ENCODE results near the gene ARID2. TPM values are rescaled to one million over a fixed set of nuclear protein-coding genes. Genes with fewer than 3 reads are reported as not detected.

ARID2 gene
- polyA plus RNA-seq, 1 experiment = 18.5 TPM

GRCh38 chr12:45781080-45781479, 51.6 kb downstream of the ARID2 start:
- CTCF ChIA-PET = no interaction called here
- POLR2A ChIA-PET = no interaction called here
- Histone ChIP-seq H3K4me3 (ENCODE audit: low read depth, low read length) (no peak overlapping the region), H3K9me3 (ENCODE audit: control insufficient read depth, insufficient read depth, low read length) (no peaks in the 10 kb centered on the region), H3K27me3 (ENCODE audit: control insufficient read depth, insufficient read depth, low read length) (no peaks in the 10 kb centered on the region), H3K27ac (ENCODE audit: low read depth, low read length) (no peak overlapping the region)
- no peak for DNase-seq (ENCODE audit: low read depth, low spot score)
- no peak for TF ChIP-seq CTCF (IDR thresholded peaks at IDR 0.05; ENCODE audit: low read depth, low read length)

GRCh38 chr12:45785315-45785714, 55.8 kb downstream of the ARID2 start:
- Histone ChIP-seq H3K4me3 (ENCODE audit: low read depth, low read length) (no peak overlapping the region), H3K27ac (ENCODE audit: low read depth, low read length) (no peak overlapping the region), H3K27me3 (ENCODE audit: control insufficient read depth, insufficient read depth, low read length) (no peaks in the 10 kb centered on the region), H3K9me3 (ENCODE audit: control insufficient read depth, insufficient read depth, low read length) (no peaks in the 10 kb centered on the region)
- CTCF ChIA-PET = interaction anchor here (1.1 kb wide), 1 partner anchor 105 kb away, joined by 3 read pairs; no protein-coding TSS in a partner anchor
- TF ChIP-seq CTCF (IDR thresholded peaks at IDR 0.05; ENCODE audit: low read depth, low read length) = no peak
- POLR2A ChIA-PET = no interaction called here
- DNase-seq (ENCODE audit: low read depth, low spot score) = no peak

GRCh38 chr12:45789025-45789424, 59.5 kb downstream of the ARID2 start:
- Histone ChIP-seq H3K27ac (ENCODE audit: low read depth, low read length) (no peak overlapping the region), H3K27me3 (ENCODE audit: control insufficient read depth, insufficient read depth, low read length) (no peaks in the 10 kb centered on the region), H3K9me3 (ENCODE audit: control insufficient read depth, insufficient read depth, low read length) (no peaks in the 10 kb centered on the region), H3K4me3 (ENCODE audit: low read depth, low read length) (no peak overlapping the region)
- POLR2A ChIA-PET = no interaction called here
- CTCF ChIA-PET = interaction anchor here (1.0 kb wide), 1 partner anchor 26 kb away, joined by 3 read pairs; no protein-coding TSS in a partner anchor
- no peak for TF ChIP-seq CTCF (IDR thresholded peaks at IDR 0.05; ENCODE audit: low read depth, low read length)
- DNase-seq (ENCODE audit: low read depth, low spot score) = no peak

GRCh38 chr12:45794422-45794821, 64.9 kb downstream of the ARID2 start:
- no peaks in the 10 kb centered on the region for H3K27me3 ChIP-seq (ENCODE audit: control insufficient read depth, insufficient read depth, low read length)
- no peak for TF ChIP-seq CTCF (IDR thresholded peaks at IDR 0.05; ENCODE audit: low read depth, low read length)
- no peak overlapping the region for H3K4me3 ChIP-seq (ENCODE audit: low read depth, low read length)
- H3K9me3 ChIP-seq (ENCODE audit: control insufficient read depth, insufficient read depth, low read length) = no peaks in the 10 kb centered on the region
- DNase-seq (ENCODE audit: low read depth, low spot score) = no peak
- POLR2A ChIA-PET = no interaction called here
- CTCF ChIA-PET = no interaction called here
- no peak overlapping the region for H3K27ac ChIP-seq (ENCODE audit: low read depth, low read length)

GRCh38 chr12:45801625-45802024, 72.1 kb downstream of the ARID2 start:
- ChIA-PET CTCF (no interaction called here), POLR2A (no interaction called here)
- Histone ChIP-seq H3K27ac (ENCODE audit: low read depth, low read length) (no peak overlapping the region), H3K27me3 (ENCODE audit: control insufficient read depth, insufficient read depth, low read length) (no peaks in the 10 kb centered on the region), H3K4me3 (ENCODE audit: low read depth, low read length) (no peak overlapping the region), H3K9me3 (ENCODE audit: control insufficient read depth, insufficient read depth, low read length) (no peaks in the 10 kb centered on the region)
- no peak for DNase-seq (ENCODE audit: low read depth, low spot score)
- no peak for TF ChIP-seq CTCF (IDR thresholded peaks at IDR 0.05; ENCODE audit: low read depth, low read length)
